Epithelial cell of prostate (primary cell): ENCODE measurements around the gene SKIC8.
A peak's percentile ranks its signal among the peaks of the same experiment; 100 is the strongest.

ENCODE experiments used
- DNase-seq: peaks from one replicate; pipeline ENCODE4 v3.0.0-alpha.2; 2011; ENCODE audit warnings: low read depth, low spot score
- H3K27ac ChIP-seq: fragments of 450-650 bp; 2 replicates; pipeline ENCODE4 v1.5.1; 2017; ENCODE audit warnings: mild to moderate bottlenecking

The SKIC8 gene

DNA sequence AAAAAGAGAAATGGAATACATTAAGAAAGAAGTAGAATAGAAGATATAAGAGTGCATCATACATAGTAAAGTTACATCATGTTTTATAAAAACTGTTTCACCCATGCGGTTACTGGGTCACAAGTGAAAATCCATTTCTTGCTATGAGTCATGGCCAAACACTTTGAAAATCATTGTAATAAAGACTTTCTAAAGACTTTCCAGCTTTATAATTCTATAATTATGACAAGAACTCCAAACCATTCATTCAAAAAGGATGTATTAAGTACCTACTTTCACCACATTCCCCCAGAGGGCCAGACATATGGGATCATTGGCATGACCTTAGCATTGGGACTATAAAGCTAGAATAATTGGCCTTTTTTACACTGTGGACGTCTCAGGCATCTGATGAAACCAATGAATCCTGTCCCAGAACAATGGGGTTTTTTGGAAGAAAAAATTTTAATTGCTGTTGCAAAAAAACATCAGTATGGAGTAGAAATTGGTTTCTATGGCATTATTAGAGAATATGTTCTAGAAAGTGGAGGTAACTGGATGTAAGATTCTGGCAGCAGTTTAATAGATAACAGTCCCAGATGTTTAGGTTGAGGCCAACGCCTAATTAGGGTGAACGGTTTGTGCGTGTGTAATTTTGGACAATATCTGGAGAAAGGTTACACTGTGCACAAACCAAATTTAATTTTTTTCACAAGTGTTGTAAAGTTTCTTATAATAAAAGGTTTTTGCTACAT is 3.3 kb upstream of the SKIC8 start:
- peak overlapping the region; percentile 5 for H3K27ac ChIP-seq

GRCh38 chr15:78301828-78302227 is 2.4 kb upstream of the SKIC8 start:
- DNase-seq = no peak
- peak overlapping the region; percentile 5 for H3K27ac ChIP-seq

More for the DNA sequence above, 3.3 kb upstream of the SKIC8 start:
- no peak for DNase-seq

GRCh38 chr15:78301326-78301725 is 1.9 kb upstream of the SKIC8 start:
- H3K27ac ChIP-seq = no peak overlapping the region
- DNase-seq = no peak

- peak overlapping the region; percentile 2 for H3K27ac ChIP-seq
- DNase-seq = no peak
These were observed 7.2 kb downstream of the SKIC8 start for GRCh38 chr15:78292219-78292618.

GRCh38 chr15:78291698-78292097 is 7.7 kb downstream of the SKIC8 start:
- peak; percentile 58 for DNase-seq
- H3K27ac ChIP-seq = peak overlapping the region; percentile 2

GRCh38 chr15:78291052-78291451 is 8.4 kb downstream of the SKIC8 start:
- DNase-seq = no peak
- no peak overlapping the region for H3K27ac ChIP-seq

- no peak overlapping the region for H3K27ac ChIP-seq
- DNase-seq = no peak
These were observed 9.2 kb downstream of the SKIC8 start for GRCh38 chr15:78290222-78290621.

- H3K27ac ChIP-seq = no peak overlapping the region
- no peak for DNase-seq
These were observed 14.7 kb downstream of the SKIC8 start for GRCh38 chr15:78284758-78285157.

DNA sequence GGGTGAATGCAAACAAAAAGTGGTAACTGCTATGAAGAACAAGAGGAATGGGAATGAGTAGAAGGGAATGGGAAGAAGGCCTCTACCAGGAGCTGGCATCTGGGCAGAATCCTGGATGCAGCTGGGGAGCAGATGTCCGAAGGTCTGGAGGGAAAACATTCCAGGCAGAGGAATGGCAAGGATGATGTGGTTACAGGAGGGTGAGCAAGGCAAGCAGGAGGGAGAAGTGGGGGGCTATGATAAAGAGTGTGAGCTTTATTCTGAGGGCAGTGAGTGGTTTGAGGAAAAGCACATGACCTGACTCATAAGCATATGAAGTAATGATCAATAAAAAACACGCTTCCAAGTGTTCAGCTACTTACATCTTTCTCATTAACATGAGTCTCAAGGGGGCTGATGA is 17.1 kb downstream of the SKIC8 start:
- no peak overlapping the region for H3K27ac ChIP-seq
- no peak for DNase-seq

- no peak for DNase-seq
- H3K27ac ChIP-seq = no peak overlapping the region
These were observed 18.9 kb downstream of the SKIC8 start for GRCh38 chr15:78280319-78281072.

DNA sequence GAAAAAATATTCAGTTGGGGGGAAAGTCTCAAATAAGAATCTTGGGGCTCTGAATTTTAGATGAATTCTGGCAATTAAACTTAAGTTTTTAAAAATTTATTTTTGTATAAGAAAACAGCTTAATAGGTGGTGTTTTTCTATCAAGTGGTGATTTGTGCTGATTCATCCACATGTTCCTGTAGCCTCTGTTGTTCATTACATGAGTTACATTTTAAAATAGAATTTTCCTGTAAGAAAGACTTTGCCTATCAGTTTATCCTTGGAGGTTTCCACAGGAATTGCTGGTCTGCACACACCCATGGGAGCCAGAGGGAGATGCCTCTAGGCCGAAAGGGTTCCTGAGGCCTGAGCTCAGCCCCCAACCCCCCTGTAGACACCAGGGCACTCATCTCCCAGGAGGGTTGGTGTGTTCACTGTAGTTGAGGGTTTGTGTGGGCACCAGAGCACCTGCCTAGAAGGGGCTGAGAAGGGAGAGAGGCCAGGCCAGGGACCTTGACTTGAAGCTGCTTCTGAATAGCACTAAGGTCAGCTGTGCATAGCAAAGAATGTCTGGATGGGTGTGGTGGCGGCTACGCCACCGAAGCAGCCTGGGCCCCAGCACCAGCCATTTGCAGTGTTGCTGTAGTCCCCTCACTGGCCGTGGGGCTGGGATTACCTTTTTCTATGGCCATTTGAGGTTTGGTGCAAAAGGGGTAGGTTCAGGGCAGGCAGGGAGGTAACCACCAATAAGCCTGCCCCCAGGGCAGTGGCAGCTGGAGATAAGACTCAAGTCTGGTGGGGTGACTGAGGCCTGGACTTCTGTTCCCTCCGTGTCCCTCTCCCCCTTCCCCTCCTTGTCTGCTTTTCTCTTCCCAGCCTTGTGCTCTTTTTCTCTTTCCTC is 23.1 kb downstream of the SKIC8 start:
- no peak overlapping the region for H3K27ac ChIP-seq
- no peak for DNase-seq

- H3K27ac ChIP-seq = no peak overlapping the region
- no peak for DNase-seq
These were observed 24.4 kb downstream of the SKIC8 start for GRCh38 chr15:78274994-78275393.

DNA sequence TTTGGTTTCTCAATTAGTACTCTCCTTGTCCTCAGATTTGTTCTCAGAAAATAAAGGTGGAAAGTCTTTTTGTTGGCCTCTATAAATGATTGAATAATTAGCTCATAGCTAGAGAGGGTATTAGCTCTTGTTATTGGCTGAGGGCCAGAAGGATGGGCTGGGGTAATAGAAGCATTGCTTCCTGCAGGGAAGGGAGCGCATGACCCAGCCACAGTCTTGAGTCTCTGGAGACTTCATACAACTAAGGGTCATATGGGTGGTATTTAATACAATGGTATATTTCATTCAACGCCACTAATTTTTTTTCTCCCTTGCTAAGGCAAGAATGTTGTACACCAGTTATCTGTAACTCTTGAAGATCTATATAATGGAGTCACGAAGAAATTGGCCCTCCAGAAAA is 26.6 kb downstream of the SKIC8 start:
- H3K27ac ChIP-seq = no peak overlapping the region
- no peak for DNase-seq

DNA sequence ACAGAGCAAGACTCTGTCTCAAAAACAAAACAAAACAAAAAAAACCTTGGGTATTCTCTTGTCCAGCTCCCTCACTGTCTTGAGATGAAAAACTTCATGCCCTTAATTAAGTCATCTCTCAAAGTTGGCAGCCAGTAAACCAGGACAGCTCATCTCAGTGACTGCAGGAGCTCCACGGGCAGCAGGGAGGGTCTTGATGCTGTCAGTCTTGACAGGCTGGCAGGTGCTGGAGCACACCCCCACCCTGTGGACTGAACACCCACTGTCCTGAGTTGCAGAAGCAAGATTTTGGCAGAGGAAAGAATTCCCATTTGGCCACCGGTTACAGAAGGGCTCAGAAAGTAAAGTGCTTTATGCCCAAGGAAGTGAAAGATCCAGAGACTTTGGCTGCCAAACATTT is 27.1 kb downstream of the SKIC8 start:
- no peak overlapping the region for H3K27ac ChIP-seq

GRCh38 chr15:78266806-78267205 is 32.6 kb downstream of the SKIC8 start:
- no peak for DNase-seq
- peak overlapping the region; percentile 41 for H3K27ac ChIP-seq

More for the DNA sequence above, 27.1 kb downstream of the SKIC8 start:
- no peak for DNase-seq

DNA sequence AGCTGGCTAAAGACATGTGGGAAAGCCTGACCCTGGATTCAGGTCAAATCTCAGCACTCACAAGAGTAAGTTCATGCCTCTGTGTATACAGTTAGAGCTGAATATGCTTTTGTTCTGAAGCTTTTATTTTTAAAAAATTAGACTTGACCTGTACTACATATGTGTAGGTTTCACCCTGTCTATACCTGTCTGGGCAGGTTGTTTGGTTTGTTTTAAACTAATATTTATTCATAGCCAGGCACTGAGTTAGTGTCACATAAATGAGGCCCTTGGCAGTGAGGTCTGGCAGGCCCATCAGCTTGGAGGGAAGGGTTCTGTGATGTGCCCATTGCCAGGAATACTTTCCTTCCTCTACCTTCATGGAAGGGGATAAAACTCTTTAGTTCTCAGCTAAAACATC is 33.2 kb downstream of the SKIC8 start:
- no peak for DNase-seq
- H3K27ac ChIP-seq = peak overlapping the region; percentile 41

- DNase-seq = peak; percentile 72
- peak overlapping the region; percentile 41 for H3K27ac ChIP-seq
These were observed 33.6 kb downstream of the SKIC8 start for GRCh38 chr15:78265752-78266224.

GRCh38 chr15:78265137-78265460 is 34.3 kb downstream of the SKIC8 start:
- no peak for DNase-seq
- peak overlapping the region; percentile 41 for H3K27ac ChIP-seq

DNA sequence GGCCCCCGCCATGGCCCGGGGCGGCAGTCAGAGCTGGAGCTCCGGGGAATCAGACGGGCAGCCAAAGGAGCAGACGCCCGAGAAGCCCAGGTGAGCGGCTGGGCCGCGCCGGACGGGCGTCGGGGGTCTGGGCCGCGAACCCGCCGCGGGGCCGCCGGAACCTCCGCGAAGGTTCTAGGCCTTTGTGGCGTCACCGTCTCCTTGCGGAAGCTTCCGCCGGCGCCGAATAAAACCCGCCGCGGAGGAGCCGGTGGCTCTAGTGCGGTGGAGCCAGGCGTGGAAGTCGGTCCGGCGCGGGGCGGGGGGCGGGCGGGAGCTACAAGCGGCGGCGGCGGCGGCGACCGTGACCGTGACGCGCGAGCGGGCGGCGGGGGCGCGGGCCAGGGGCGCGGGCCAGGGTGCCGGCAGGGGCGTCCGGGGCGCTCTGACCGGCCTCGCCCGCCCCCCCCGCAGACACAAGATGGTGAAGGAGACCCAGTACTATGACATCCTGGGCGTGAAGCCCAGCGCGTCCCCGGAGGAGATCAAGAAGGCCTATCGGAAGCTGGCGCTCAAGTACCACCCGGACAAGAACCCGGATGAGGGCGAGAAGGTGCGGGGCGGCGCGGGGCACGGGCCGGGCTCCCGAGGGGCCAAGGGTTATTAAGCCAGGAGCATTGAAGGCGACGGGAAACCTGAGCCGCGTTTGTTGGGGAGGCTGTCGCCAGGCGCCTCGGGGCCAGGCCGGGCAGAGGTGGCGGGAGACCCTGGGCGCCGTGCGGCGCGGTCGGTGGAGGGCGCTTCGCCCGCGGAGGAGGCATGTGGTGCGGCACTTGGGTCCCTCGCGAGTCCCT is 34.9 kb downstream of the SKIC8 start, which contains the start of gene DNAJA4:
DNAJA4 (plus strand) TSS at position 259 of the 833 bp plus-strand sequence; CDS start at position 461, 202 bp downstream.
- peak within 1 kb of the TSS; percentile 41 for H3K27ac ChIP-seq
- no peak for DNase-seq

DNA sequence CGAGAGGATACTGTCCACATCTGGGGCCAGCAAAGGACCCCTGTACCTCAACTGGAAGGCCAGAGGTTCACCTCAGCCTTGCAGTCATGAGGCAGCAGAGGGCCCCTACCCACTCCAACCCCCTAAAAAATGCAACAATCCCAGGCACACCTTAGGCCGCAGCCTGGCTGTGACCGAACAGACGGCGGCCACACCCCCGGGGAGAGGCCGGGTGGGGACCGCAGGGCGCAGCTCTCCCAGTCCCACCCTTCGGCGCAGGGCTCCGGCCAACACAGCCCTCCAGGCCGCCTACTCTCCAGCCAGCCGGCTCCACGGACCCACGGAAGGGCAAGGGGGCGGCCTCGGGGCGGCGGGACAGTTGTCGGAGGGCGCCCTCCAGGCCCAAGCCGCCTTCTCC is 35.5 kb downstream of the SKIC8 start:
- no peak for DNase-seq
- H3K27ac ChIP-seq = peak overlapping the region; percentile 41
